Spleen (tissue), 11 donors: Measurements from ENCODE around the gene FAIM2. TPM values are rescaled to one million over a fixed set of nuclear protein-coding genes. Genes with fewer than 3 reads are reported as not detected.

Source experiments
- DNase-seq: peaks from one replicate; pipeline ENCODE4 v3.0.0-alpha.2; 2020
- H3K27ac ChIP-seq, 8 donors: fragments of 200-600 bp; sonication (generic) in 7 of 8; 1 replicate in 4 of 8; 2 replicates in 4 of 8; pipeline versions ENCODE4 v1.5.0 to v1.8.0; 2016 to 2021; ENCODE audit warnings: inconsistent platforms in 4 of 8, mild to moderate bottlenecking in 4 of 8, moderate library complexity in 1 of 8
- H3K27me3 ChIP-seq, 7 donors: fragments of 200-600 bp; sonication (generic) in 6 of 7; replicated peaks in 1 of 7; 1 replicate in 4 of 7; 2 replicates in 3 of 7; pipeline versions ENCODE4 v1.5.0 to v1.8.0; 2016 to 2021; ENCODE audit warnings: inconsistent platforms in 3 of 7, mild to moderate bottlenecking in 1 of 7
- H3K36me3 ChIP-seq, 6 donors: fragments of 200-600 bp; sonication (generic) in 5 of 6; 1 replicate in 4 of 6; 2 replicates in 2 of 6; pipeline versions ENCODE4 v1.5.0 to v1.8.0; 2016 to 2021; ENCODE audit warnings: inconsistent platforms in 2 of 6
- H3K4me1 ChIP-seq, 6 donors: fragments of 200-600 bp; sonication (generic) in 5 of 6; 1 replicate in 3 of 6; 2 replicates in 3 of 6; pipeline versions ENCODE4 v1.5.0 to v1.8.0; 2016 to 2021; ENCODE audit warnings: inconsistent platforms in 3 of 6
- H3K4me3 ChIP-seq, 8 donors: fragments of 200-600 bp; sonication (generic) in 7 of 8; 1 replicate in 4 of 8; 2 replicates in 4 of 8; pipeline versions ENCODE4 v1.5.0 to v1.8.0; 2016 to 2021; ENCODE audit warnings: inconsistent platforms in 4 of 8, mild to moderate bottlenecking in 4 of 8, moderate library complexity in 2 of 8
- H3K9me3 ChIP-seq, 8 donors: fragments of 200-600 bp; sonication (generic) in 7 of 8; 1 replicate in 4 of 8; 2 replicates in 4 of 8; pipeline versions ENCODE4 v1.5.0 to v1.8.0; 2016 to 2021; ENCODE audit warnings: inconsistent platforms in 4 of 8
- CTCF ChIP-seq, 11 experiments: fragments of 200-600 bp in 7 of 11; fragments of 450-650 bp in 4 of 11; sonication (generic) in 4 of 11; IDR thresholded peaks in 8 of 11; conservative IDR thresholded peaks in 3 of 11; 1 replicate in 7 of 11; 2 replicates in 4 of 11; pipeline versions ENCODE4 v1.4.0 to v1.8.0; 2016 to 2021; ENCODE audit warnings: antibody characterized with exemption in 11 of 11, inconsistent platforms in 4 of 11, mild to moderate bottlenecking in 1 of 11
- POLR2A ChIP-seq, 3 donors: fragments of 450-650 bp; IDR thresholded peaks; one replicate each; pipeline ENCODE4 v1.5.1; 2017; ENCODE audit warnings: antibody characterized with exemption in 3 of 3, mild to moderate bottlenecking in 1 of 3
- POLR2AphosphoS5 ChIP-seq, 3 donors: sonication (generic); formaldehyde crosslinking; IDR thresholded peaks; one replicate each; pipeline ENCODE4 v1.5.1; 2017; ENCODE audit warnings: antibody characterized with exemption in 3 of 3
- WGBS, 5 donors: extraction: QIAGEN DNeasy Blood & Tissue Kit in 3 of 5; methylation state at CpG; one replicate each; pipeline versions ENCODE4 v1.1.5 to v1.1.7; 2013 to 2018; 5-methylcytosine and 5-hydroxymethylcytosine counted together
- intact Hi-C: fragments of 100-400 bp; cut with DNase I; formaldehyde crosslinking; loops from one replicate; pipeline ENCODE4 v1.15.0; 2023; ENCODE audit warnings: low total_unique reads
- polyA plus RNA-seq, 3 donors: library from polyadenylated mRNA; stranded (reverse); fragments of 200-250 nt; gene quantifications; one replicate each; pipeline ENCODE4 v1.2.1, GENCODE V29; 2013
- total RNA-seq, 7 donors: library from RNA; depleted of rRNA in 3 of 7; stranded (reverse); fragments of >200 nt in 3 of 7; fragmentation: NEBNext Ultra II Directional in 4 of 7; extraction: Animal tissue kit (Norgen Biotek cat#: 25700) in 4 of 7; gene quantifications; one replicate each; pipeline versions ENCODE4 v1.1.0 to v1.2.1, GENCODE V29; 2016 to 2021
- donor health status: healthy with polysubstance abuse.
- donor health status: DM: no; HTN: no; CAD: no; lungs with moderate emphysema.
- donor health status: DM: no; HTN: no; CAD: no.
- donor health status: Bipolar disorder and iron deficiency.
- donor health status: healthy.
- donor health status: DM: no; HTN: no; CAD: no.
- donor health status: DM: yes; HTN: yes; CAD: no.

Gene FAIM2
- total and polyA plus RNA-seq, 10 donors, result 0.04 to 3.2 (median 0.47) TPM; not detected in 1

- Histone ChIP-seq H3K4me3 (peak within 1 kb of the TSS; percentile 62 to 88 (median 70)), H3K27me3 (no peaks in the 10 kb centered on the region), H3K9me3 (no peaks in the 10 kb centered on the region), H3K4me1 (peaks cover 5 to 30% (median 17%) of the 10 kb centered on the region in 6 donors), H3K36me3 (peaks cover 0 to 7% (median 0%) of the 10 kb centered on the region in 6 donors), H3K27ac (peak within 1 kb of the TSS; percentile 79 to 94 (median 89))
- TF ChIP-seq POLR2A (IDR thresholded peaks at IDR 0.05), result peak in 1 of 3 donors; percentile 14
- peak in 1 of 11 experiments; percentile 30 for TF ChIP-seq CTCF (IDR thresholded peaks at IDR 0.05 in 8 of 11, conservative IDR thresholded peaks at IDR 0.05 in 3 of 11)
- peak; percentile 94 to 97 (median 94) for TF ChIP-seq POLR2AphosphoS5 (IDR thresholded peaks at IDR 0.05)
- intact Hi-C loops, result loop anchor here (5.0 kb wide), 1 partner anchor 65 kb away; no protein-coding TSS in a partner anchor
- DNase-seq, result peak; percentile 99
- 0 to 2% (median 1%) methylated on average over 37 to 55 of the region's 55 CpGs for WGBS, 5 donors
These were observed 61.0 kb downstream of the FAIM2 start, which contains the start of gene BCDIN3D for GRCh38 chr12:49842519-49843352. TSS of gene BCDIN3D (minus strand) at chr12:49843106. CDS start at chr12:49843087, 19 bp downstream.

GRCh38 chr12:49838973-49839633, 64.6 kb downstream of the FAIM2 start:
- no peak for DNase-seq

GRCh38 chr12:49832836-49833421, 70.8 kb downstream of the FAIM2 start:
- WGBS, 5 donors, result 70 to 86% (median 78%) methylated on average over 5 of the region's 5 CpGs
- Histone ChIP-seq H3K4me3 (no peak overlapping the region), H3K9me3 (no peaks in the 10 kb centered on the region), H3K27me3 (no peaks in the 10 kb centered on the region), H3K36me3 (peaks cover 0 to under 1% (median 0%) of the 10 kb centered on the region in 6 donors), H3K27ac (no peak overlapping the region), H3K4me1 (peaks cover 6 to 12% (median 9%) of the 10 kb centered on the region in 6 donors)
- intact Hi-C loops, result no loop called here
- no peak for TF ChIP-seq CTCF (IDR thresholded peaks at IDR 0.05 in 8 of 11, conservative IDR thresholded peaks at IDR 0.05 in 3 of 11)
- TF ChIP-seq POLR2A (IDR thresholded peaks at IDR 0.05), result no peak
- no peak for TF ChIP-seq POLR2AphosphoS5 (IDR thresholded peaks at IDR 0.05)
- DNase-seq, result no peak

More at GRCh38 chr12:49838973-49839633, 64.6 kb downstream of the FAIM2 start:
- peaks cover 0 to 7% (median 0%) of the 10 kb centered on the region in 6 donors for H3K36me3 ChIP-seq
- H3K9me3 ChIP-seq, result no peaks in the 10 kb centered on the region
- 60 to 87% (median 65%) methylated on average over 3 of the region's 3 CpGs for WGBS, 5 donors
- peaks cover 5 to 30% (median 17%) of the 10 kb centered on the region in 6 donors for H3K4me1 ChIP-seq
- no peaks in the 10 kb centered on the region for H3K27me3 ChIP-seq
- TF ChIP-seq POLR2A (IDR thresholded peaks at IDR 0.05) (no peak), POLR2AphosphoS5 (IDR thresholded peaks at IDR 0.05) (no peak), CTCF (IDR thresholded peaks at IDR 0.05 in 8 of 11, conservative IDR thresholded peaks at IDR 0.05 in 3 of 11) (peak; percentile 40 to 74 (median 63))
- H3K4me3 ChIP-seq, result no peak overlapping the region
- no peak overlapping the region for H3K27ac ChIP-seq
- intact Hi-C loops, result no loop called here
